Spleen (tissue), 7 donors: Measurements from ENCODE around the gene CPOX.

Experiments
- POLR2A ChIP-seq, 3 donors: fragments of 450-650 bp; IDR thresholded peaks; one replicate each; pipeline ENCODE4 v1.5.1; 2017; ENCODE audit warnings: antibody characterized with exemption in 3 of 3, mild to moderate bottlenecking in 1 of 3
- POLR2AphosphoS5 ChIP-seq, 3 donors: sonication (generic); formaldehyde crosslinking; IDR thresholded peaks; one replicate each; pipeline ENCODE4 v1.5.1; 2017; ENCODE audit warnings: antibody characterized with exemption in 3 of 3
- TF ChIP-seq, protein P1 (sequence below), 11 experiments: fragments of 200-600 bp in 7 of 11; fragments of 450-650 bp in 4 of 11; sonication (generic) in 4 of 11; IDR thresholded peaks in 8 of 11; conservative IDR thresholded peaks in 3 of 11; 1 replicate in 7 of 11; 2 replicates in 4 of 11; pipeline versions ENCODE4 v1.4.0 to v1.8.0; 2016 to 2021; ENCODE audit warnings: antibody characterized with exemption in 11 of 11, inconsistent platforms in 4 of 11, mild to moderate bottlenecking in 1 of 11
- donor health status: DM: no; HTN: no; CAD: no; lungs with moderate emphysema.
- donor health status: DM: no; HTN: no; CAD: no.
- donor health status: DM: no; HTN: no; CAD: no.

DNA sequence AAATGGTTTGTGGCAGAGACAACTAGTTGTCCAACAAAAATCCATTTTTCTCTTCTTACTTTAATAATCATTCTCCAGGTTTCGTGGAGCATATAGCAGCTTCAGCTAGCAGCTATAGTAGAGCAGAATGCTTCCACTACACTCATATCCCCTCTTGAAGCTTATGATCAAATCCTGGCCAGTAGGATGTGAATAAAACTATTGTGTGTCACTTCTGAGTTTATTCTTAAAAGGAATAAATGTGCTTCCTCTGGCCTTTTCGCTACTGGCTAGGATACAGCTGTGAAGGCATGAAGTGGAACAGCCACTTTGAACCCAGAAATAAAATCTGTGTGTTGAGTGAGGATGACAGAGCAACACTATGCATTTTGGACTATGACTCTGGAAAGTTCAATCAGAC lies 7.8 kb upstream of the CPOX start:
- TF ChIP-seq, protein P1, sequence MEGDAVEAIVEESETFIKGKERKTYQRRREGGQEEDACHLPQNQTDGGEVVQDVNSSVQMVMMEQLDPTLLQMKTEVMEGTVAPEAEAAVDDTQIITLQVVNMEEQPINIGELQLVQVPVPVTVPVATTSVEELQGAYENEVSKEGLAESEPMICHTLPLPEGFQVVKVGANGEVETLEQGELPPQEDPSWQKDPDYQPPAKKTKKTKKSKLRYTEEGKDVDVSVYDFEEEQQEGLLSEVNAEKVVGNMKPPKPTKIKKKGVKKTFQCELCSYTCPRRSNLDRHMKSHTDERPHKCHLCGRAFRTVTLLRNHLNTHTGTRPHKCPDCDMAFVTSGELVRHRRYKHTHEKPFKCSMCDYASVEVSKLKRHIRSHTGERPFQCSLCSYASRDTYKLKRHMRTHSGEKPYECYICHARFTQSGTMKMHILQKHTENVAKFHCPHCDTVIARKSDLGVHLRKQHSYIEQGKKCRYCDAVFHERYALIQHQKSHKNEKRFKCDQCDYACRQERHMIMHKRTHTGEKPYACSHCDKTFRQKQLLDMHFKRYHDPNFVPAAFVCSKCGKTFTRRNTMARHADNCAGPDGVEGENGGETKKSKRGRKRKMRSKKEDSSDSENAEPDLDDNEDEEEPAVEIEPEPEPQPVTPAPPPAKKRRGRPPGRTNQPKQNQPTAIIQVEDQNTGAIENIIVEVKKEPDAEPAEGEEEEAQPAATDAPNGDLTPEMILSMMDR (IDR thresholded peaks at IDR 0.05 in 8 of 11, conservative IDR thresholded peaks at IDR 0.05 in 3 of 11), result no peak
- TF ChIP-seq POLR2A (IDR thresholded peaks at IDR 0.05), result no peak
- no peak for TF ChIP-seq POLR2AphosphoS5 (IDR thresholded peaks at IDR 0.05)
